Measurements from ENCODE around the gene ACOXL.

DNA sequence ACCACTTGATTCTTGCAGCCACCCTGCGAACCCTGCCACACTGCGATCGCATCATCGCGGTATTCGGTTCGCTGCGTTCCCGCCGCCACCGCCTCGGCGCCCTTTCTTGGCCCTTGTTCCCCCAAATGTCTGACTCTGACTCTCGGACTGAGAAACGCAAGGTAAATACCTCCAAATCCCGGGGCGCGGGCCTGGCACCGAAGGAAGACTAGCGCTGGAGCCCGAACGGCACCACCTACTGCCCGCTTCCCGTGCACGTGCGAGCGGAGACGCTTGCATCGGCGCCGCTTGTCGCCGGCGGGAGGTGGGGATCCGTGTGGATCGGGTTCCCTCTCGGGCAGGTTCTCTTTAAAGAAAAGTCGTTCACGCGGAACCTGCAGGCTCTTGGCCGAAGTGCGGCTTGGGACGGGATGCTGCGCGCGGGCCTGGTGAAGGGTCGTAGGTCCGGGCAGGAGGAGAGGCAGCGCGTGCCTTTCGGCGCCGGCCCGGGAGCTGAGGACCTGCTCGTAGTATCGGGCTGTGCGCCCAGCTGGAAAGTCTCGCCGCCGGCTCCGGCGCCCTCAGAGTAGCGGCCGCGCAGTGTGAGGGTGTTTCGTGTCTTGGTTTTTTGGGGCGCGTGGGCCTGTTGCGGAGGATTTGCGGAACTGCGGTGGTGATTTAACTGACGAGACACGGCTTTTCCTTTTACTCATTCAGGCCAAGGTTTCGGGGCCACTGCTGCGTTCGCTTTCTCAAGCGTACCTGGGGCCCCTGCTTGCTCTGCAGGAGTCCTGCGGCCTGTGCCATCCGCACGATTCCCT is 388.9 kb downstream of the ACOXL start:
- TF ChIP-seq POLR2A (IDR thresholded peaks at IDR 0.05): no peak
- TF ChIP-seq, protein P1, sequence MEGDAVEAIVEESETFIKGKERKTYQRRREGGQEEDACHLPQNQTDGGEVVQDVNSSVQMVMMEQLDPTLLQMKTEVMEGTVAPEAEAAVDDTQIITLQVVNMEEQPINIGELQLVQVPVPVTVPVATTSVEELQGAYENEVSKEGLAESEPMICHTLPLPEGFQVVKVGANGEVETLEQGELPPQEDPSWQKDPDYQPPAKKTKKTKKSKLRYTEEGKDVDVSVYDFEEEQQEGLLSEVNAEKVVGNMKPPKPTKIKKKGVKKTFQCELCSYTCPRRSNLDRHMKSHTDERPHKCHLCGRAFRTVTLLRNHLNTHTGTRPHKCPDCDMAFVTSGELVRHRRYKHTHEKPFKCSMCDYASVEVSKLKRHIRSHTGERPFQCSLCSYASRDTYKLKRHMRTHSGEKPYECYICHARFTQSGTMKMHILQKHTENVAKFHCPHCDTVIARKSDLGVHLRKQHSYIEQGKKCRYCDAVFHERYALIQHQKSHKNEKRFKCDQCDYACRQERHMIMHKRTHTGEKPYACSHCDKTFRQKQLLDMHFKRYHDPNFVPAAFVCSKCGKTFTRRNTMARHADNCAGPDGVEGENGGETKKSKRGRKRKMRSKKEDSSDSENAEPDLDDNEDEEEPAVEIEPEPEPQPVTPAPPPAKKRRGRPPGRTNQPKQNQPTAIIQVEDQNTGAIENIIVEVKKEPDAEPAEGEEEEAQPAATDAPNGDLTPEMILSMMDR (IDR thresholded peaks at IDR 0.05): no peak

Data from transverse colon (tissue), 3 donors.